Prostate gland (tissue), 2 donors: ENCODE measurements around the gene DBX1.

Experiments
- CTCF ChIP-seq, 4 experiments: fragments of 200-600 bp in 2 of 4; fragments of 450-650 bp in 2 of 4; sonication (generic) in 2 of 4; IDR thresholded peaks; 1 replicate in 3 of 4; 2 replicates in 1 of 4; pipeline ENCODE4 v1.5.1; 2016 to 2019; ENCODE audit warnings: antibody characterized with exemption in 4 of 4, mild to moderate bottlenecking in 2 of 4, moderate library complexity in 2 of 4
- POLR2A ChIP-seq: fragments of 450-650 bp; IDR thresholded peaks from one replicate; pipeline ENCODE4 v1.6.1; 2016; ENCODE audit warnings: antibody characterized with exemption, mild to moderate bottlenecking
- POLR2AphosphoS5 ChIP-seq: sonication (generic); formaldehyde crosslinking; IDR thresholded peaks from one replicate; pipeline ENCODE4 v1.6.1; 2017; ENCODE audit warnings: antibody characterized with exemption

- TF ChIP-seq CTCF (IDR thresholded peaks at IDR 0.05) (no peak), POLR2A (no peak), POLR2AphosphoS5 (no peak)
These were observed 47.2 kb downstream of the DBX1 start for GRCh38 chr11:20113149-20113438.
